Hepatocyte (in vitro differentiated cells): ENCODE measurements around the gene HOXC9.

Experiments
- EZH2 ChIP-seq: fragments of 200-600 bp; sonication (generic); IDR thresholded peaks from 2 replicates; pipeline ENCODE4 v1.6.1; 2016; ENCODE audit warnings: antibody characterized with exemption, mild to moderate bottlenecking, borderline replicate concordance
- EZH2phosphoT487 ChIP-seq: fragments of 200-600 bp; sonication (generic); IDR thresholded peaks from one replicate; pipeline ENCODE4 v1.6.1; 2018; ENCODE audit warnings: antibody characterized with exemption, mild to moderate bottlenecking, low read depth, moderate library complexity; ENCODE audit not compliant: unreplicated experiment, severe bottlenecking
- TF ChIP-seq, protein P1 (sequence below): fragments of 200-600 bp; sonication (generic); IDR thresholded peaks from 2 replicates; pipeline ENCODE4 v1.5.1; 2016; ENCODE audit warnings: antibody characterized with exemption, mild to moderate bottlenecking; ENCODE audit not compliant: poor library complexity

DNA sequence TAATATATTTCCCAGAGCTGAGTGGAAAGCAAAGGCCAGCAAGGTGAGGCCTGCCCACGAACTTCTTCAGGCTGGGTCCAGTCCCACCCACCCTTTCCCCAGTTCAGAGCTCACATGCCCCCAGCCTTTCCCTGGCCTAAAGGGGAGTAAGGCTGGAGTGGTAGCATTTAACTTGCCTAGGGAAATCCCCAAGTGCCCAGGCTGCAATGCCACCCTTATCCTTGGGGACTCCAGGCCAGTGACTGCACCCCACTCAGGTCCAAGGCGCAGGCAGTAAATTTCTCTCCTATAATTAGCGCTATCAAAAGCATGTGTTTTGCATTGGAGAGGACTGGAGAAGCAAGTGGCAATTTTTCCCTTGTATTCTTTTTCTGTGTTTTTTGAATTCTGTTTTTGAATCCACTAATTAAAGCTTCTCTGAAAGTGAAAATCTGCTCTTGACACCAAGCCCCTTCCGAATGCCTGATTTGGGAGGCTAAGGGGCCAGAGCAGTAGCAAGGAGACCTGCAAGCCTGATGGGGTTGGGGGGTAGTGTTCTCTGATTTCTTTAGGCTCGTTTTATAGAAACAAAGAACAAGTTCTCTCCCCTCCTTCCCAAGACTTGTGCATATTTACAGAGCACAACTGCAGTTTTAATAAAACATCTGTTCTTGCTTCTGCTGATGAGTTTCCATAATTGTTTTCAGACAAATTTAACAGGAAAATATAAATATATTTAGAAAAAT lies 24.8 kb downstream of the HOXC9 start:
- TF ChIP-seq, protein P1, sequence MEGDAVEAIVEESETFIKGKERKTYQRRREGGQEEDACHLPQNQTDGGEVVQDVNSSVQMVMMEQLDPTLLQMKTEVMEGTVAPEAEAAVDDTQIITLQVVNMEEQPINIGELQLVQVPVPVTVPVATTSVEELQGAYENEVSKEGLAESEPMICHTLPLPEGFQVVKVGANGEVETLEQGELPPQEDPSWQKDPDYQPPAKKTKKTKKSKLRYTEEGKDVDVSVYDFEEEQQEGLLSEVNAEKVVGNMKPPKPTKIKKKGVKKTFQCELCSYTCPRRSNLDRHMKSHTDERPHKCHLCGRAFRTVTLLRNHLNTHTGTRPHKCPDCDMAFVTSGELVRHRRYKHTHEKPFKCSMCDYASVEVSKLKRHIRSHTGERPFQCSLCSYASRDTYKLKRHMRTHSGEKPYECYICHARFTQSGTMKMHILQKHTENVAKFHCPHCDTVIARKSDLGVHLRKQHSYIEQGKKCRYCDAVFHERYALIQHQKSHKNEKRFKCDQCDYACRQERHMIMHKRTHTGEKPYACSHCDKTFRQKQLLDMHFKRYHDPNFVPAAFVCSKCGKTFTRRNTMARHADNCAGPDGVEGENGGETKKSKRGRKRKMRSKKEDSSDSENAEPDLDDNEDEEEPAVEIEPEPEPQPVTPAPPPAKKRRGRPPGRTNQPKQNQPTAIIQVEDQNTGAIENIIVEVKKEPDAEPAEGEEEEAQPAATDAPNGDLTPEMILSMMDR, result no peak
- TF ChIP-seq EZH2phosphoT487, result no peak
- TF ChIP-seq EZH2, result no peak
